Neural progenitor cell (in vitro differentiated cells): Measurements from ENCODE around the gene SCGB2B2. TPM values are rescaled to one million over a fixed set of nuclear protein-coding genes. Genes with fewer than 3 reads are reported as not detected.

Experiments
- DNase-seq: peaks from one replicate; pipeline ENCODE4 v3.0.0-alpha.2; 2016; ENCODE audit warnings: low spot score
- H2AFZ ChIP-seq: fragments of 200-600 bp; sonication (generic); replicated peaks from 2 replicates; pipeline ENCODE4 v1.6.1; 2016; ENCODE audit warnings: antibody characterized with exemption
- H3F3A ChIP-seq: fragments of 200-600 bp; sonication (generic); 2 replicates; pipeline ENCODE4 v1.6.1; 2016; ENCODE audit warnings: antibody characterized with exemption, low read depth
- H3K27ac ChIP-seq: fragments of 200-600 bp; sonication (generic); 2 replicates; pipeline ENCODE4 v1.5.1; 2016; ENCODE audit warnings: mild to moderate bottlenecking
- H3K27me3 ChIP-seq: fragments of 200-600 bp; sonication (generic); 2 replicates; pipeline ENCODE4 v1.6.1; 2016; ENCODE audit warnings: mild to moderate bottlenecking, moderate library complexity
- H3K36me3 ChIP-seq: fragments of 200-600 bp; sonication (generic); 2 replicates; pipeline ENCODE4 v1.5.1; 2016
- H3K4me1 ChIP-seq: fragments of 200-600 bp; sonication (generic); 2 replicates; pipeline ENCODE4 v1.6.1; 2016; ENCODE audit warnings: mixed run types
- H3K4me2 ChIP-seq: fragments of 200-600 bp; sonication (generic); 2 replicates; pipeline ENCODE4 v1.6.1; 2016
- H3K4me3 ChIP-seq: fragments of 200-600 bp; sonication (generic); 2 replicates; pipeline ENCODE4 v1.5.1; 2016
- H3K79me2 ChIP-seq: fragments of 200-600 bp; sonication (generic); 2 replicates; pipeline ENCODE4 v1.6.1; 2016; ENCODE audit warnings: low read depth
- H3K9ac ChIP-seq: fragments of 200-600 bp; sonication (generic); 2 replicates; pipeline ENCODE4 v1.6.1; 2016
- H3K9me3 ChIP-seq: fragments of 200-600 bp; sonication (generic); 2 replicates; pipeline ENCODE4 v1.5.1; 2016; ENCODE audit warnings: low read depth
- H4K20me1 ChIP-seq: fragments of 200-600 bp; sonication (generic); 2 replicates; pipeline ENCODE4 v1.6.1; 2016; ENCODE audit warnings: low read depth
- H3K27ac Mint-ChIP-seq: 3 replicates; pipeline ENCODE4 v1.8.0; 2021; ENCODE audit warnings: mixed read lengths
- H3K27me3 Mint-ChIP-seq: 2 replicates; pipeline ENCODE4 v1.8.0; 2022; ENCODE audit warnings: low read depth, mild to moderate bottlenecking, inconsistent platforms, moderate library complexity, mixed read lengths; ENCODE audit not compliant: insufficient read depth
- H3K36me3 Mint-ChIP-seq: 3 replicates; pipeline ENCODE4 v1.8.0; 2021; ENCODE audit warnings: mixed read lengths
- H3K4me1 Mint-ChIP-seq: 3 replicates; pipeline ENCODE4 v1.8.0; 2021; ENCODE audit warnings: mixed read lengths
- H3K4me3 Mint-ChIP-seq: 3 replicates; pipeline ENCODE4 v1.8.0; 2021; ENCODE audit warnings: mild to moderate bottlenecking, moderate library complexity, mixed read lengths
- H3K9me3 Mint-ChIP-seq: 3 replicates; pipeline ENCODE4 v1.8.0; 2020; ENCODE audit warnings: mixed read lengths
- EZH2 ChIP-seq: fragments of 200-600 bp; sonication (generic); IDR thresholded peaks from 2 replicates; pipeline ENCODE4 v1.6.1; 2017; ENCODE audit warnings: antibody characterized with exemption, mild to moderate bottlenecking, moderate library complexity
- EZH2phosphoT487 ChIP-seq: fragments of 200-600 bp; sonication (generic); IDR thresholded peaks from 2 replicates; pipeline ENCODE4 v1.6.1; 2017; ENCODE audit warnings: antibody characterized with exemption
- total RNA-seq: library from RNA; depleted of rRNA; stranded (reverse); fragments of >200 nt; gene quantifications from 2 replicates; pipeline ENCODE4 v1.2.3, GENCODE V29; 2015; ENCODE audit warnings: low replicate concordance
- TF ChIP-seq, protein P1 (sequence below): fragments of 200-600 bp; sonication (generic); IDR thresholded peaks from 2 replicates; pipeline ENCODE4 v1.5.1; 2017; ENCODE audit warnings: antibody characterized with exemption, mild to moderate bottlenecking

Gene SCGB2B2
- total RNA-seq, 1 donor from 2014 or later, result not detected

DNA sequence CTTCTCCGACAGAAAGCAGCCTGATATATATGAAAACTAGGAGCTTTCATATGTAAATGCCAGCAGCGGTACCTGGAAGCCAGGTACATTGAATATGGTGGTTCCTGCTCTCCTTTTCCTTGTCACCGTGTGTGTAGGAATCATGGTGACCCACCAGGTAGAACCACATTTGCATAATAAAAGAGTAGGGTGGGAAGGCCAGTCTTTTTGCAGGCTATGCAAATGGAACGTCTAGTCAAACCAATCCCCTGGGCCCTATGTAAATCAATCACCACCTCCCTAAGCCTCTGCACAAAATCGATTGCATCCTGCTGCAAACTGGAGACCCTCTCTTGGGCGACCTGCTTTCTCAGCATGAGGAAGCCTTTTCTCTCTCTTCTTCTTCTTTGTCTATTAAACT lies 34.9 kb upstream of the SCGB2B2 start:
- Histone ChIP-seq H3K4me2 (no peak overlapping the region), H3K9ac (no peak overlapping the region), H4K20me1 (no peaks in the 10 kb centered on the region), H3K4me3 (no peak overlapping the region), H2AFZ (no peak overlapping the region), H3K79me2 (no peaks in the 10 kb centered on the region), H3F3A (no peaks in the 10 kb centered on the region), H3K9me3 (peaks cover 23% of the 10 kb centered on the region), H3K36me3 (peaks cover 6% of the 10 kb centered on the region), H3K27ac (no peak overlapping the region), H3K4me1 (no peaks in the 10 kb centered on the region), H3K27me3 (peaks cover 3% of the 10 kb centered on the region)
- Mint-ChIP-seq H3K27me3 (peaks cover 2% of the 10 kb centered on the region), H3K36me3 (peaks cover 6% of the 10 kb centered on the region), H3K27ac (no peak overlapping the region), H3K4me1 (no peaks in the 10 kb centered on the region), H3K9me3 (peaks cover 58% of the 10 kb centered on the region), H3K4me3 (no peak overlapping the region)
- TF ChIP-seq, protein P1, sequence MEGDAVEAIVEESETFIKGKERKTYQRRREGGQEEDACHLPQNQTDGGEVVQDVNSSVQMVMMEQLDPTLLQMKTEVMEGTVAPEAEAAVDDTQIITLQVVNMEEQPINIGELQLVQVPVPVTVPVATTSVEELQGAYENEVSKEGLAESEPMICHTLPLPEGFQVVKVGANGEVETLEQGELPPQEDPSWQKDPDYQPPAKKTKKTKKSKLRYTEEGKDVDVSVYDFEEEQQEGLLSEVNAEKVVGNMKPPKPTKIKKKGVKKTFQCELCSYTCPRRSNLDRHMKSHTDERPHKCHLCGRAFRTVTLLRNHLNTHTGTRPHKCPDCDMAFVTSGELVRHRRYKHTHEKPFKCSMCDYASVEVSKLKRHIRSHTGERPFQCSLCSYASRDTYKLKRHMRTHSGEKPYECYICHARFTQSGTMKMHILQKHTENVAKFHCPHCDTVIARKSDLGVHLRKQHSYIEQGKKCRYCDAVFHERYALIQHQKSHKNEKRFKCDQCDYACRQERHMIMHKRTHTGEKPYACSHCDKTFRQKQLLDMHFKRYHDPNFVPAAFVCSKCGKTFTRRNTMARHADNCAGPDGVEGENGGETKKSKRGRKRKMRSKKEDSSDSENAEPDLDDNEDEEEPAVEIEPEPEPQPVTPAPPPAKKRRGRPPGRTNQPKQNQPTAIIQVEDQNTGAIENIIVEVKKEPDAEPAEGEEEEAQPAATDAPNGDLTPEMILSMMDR, result no peak
- no peak for TF ChIP-seq EZH2
- TF ChIP-seq EZH2phosphoT487, result no peak
- DNase-seq, result no peak

DNA sequence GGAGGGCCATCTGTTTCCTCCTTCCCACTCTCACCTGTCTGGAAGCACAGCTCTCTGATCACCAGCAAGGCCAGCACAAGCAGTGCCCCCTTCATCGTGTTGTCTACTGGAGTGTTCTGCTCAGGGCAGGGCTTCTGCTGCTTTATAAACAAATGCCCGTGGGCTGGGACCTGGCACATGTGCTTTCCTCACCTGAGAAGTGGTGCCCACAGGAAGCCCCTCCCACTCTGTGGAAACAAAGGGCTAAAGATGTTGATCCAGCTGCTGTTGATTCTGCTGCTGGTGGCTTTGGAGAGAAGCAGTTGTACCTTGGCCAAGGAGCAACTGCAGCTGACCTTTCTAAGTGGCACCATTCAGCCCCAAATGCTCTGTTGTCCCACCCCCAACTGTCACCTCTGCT lies 30.7 kb upstream of the SCGB2B2 start:
- H2AFZ ChIP-seq, result no peak overlapping the region
- H3K4me1 Mint-ChIP-seq, result no peaks in the 10 kb centered on the region
- no peaks in the 10 kb centered on the region for H3K27me3 Mint-ChIP-seq
- H3K4me3 Mint-ChIP-seq, result no peak overlapping the region
- H3K36me3 ChIP-seq, result no peaks in the 10 kb centered on the region
- peaks cover 3% of the 10 kb centered on the region for H3K36me3 Mint-ChIP-seq
- H3K9me3 Mint-ChIP-seq, result peaks cover 54% of the 10 kb centered on the region
- no peaks in the 10 kb centered on the region for H3K79me2 ChIP-seq
- no peaks in the 10 kb centered on the region for H3F3A ChIP-seq
- peaks cover 3% of the 10 kb centered on the region for H3K27me3 ChIP-seq
- no peak for DNase-seq
- no peak overlapping the region for H3K4me3 ChIP-seq
- H3K9me3 ChIP-seq, result no peaks in the 10 kb centered on the region
- H4K20me1 ChIP-seq, result no peaks in the 10 kb centered on the region
- H3K4me2 ChIP-seq, result no peak overlapping the region
- no peaks in the 10 kb centered on the region for H3K4me1 ChIP-seq
- no peak overlapping the region for H3K9ac ChIP-seq
- TF ChIP-seq EZH2 (no peak), EZH2phosphoT487 (no peak)
- TF ChIP-seq, protein P1, result no peak
- H3K27ac Mint-ChIP-seq, result no peak overlapping the region
- H3K27ac ChIP-seq, result no peak overlapping the region

DNA sequence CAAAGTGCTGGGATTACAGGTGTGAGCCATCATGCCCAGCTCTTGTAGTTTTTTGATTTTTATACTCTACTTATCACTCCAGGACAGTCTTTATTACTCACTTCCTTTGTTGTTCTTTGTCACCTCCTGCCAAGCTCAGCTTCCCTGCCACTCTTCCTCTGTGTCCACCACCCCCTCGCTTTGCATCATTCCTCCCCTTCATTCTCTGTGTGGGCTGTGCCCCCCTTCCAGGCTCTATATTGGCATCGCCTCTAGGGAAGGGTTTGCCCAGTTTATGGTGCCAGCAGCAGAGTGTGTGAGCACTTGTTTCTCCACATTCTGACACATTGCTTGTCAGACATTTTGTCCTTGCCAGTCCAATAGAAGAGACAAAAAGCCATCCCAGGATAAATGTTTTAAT lies 15.6 kb upstream of the SCGB2B2 start:
- H3F3A ChIP-seq, result no peaks in the 10 kb centered on the region
- no peaks in the 10 kb centered on the region for H3K36me3 Mint-ChIP-seq
- no peak overlapping the region for H3K4me3 Mint-ChIP-seq
- no peaks in the 10 kb centered on the region for H3K4me1 ChIP-seq
- no peaks in the 10 kb centered on the region for H3K79me2 ChIP-seq
- H3K9me3 ChIP-seq, result no peaks in the 10 kb centered on the region
- TF ChIP-seq EZH2 (no peak), EZH2phosphoT487 (no peak)
- H2AFZ ChIP-seq, result no peak overlapping the region
- no peak for DNase-seq
- no peak overlapping the region for H3K9ac ChIP-seq
- no peak overlapping the region for H3K27ac Mint-ChIP-seq
- H3K36me3 ChIP-seq, result no peaks in the 10 kb centered on the region
- no peak overlapping the region for H3K4me2 ChIP-seq
- no peaks in the 10 kb centered on the region for H4K20me1 ChIP-seq
- H3K9me3 Mint-ChIP-seq, result peaks cover 2% of the 10 kb centered on the region
- no peak overlapping the region for H3K4me3 ChIP-seq
- no peaks in the 10 kb centered on the region for H3K4me1 Mint-ChIP-seq
- H3K27me3 ChIP-seq, result peaks cover 4% of the 10 kb centered on the region
- H3K27me3 Mint-ChIP-seq, result peaks cover 2% of the 10 kb centered on the region
- H3K27ac ChIP-seq, result no peak overlapping the region

DNA sequence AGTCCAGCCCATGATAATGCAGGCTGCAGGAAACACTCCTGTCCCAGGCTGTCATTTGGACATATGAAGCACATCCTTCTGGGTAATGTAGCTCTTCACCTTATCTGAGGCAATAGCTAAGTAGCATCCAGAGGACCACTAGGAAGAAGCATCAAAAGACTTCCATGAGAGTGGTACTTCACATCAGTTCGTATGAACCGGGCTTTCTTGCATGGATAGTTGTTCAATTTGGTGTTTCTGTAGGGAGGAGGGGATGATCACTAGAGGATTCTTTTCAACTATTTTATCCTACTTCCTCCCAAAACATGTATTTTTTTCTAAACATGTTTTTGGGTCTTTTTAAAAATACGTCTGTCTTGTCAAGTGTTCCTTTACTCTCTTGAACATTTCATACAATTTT lies 13.4 kb upstream of the SCGB2B2 start:
- H3K4me1 ChIP-seq, result no peaks in the 10 kb centered on the region
- H3K36me3 ChIP-seq, result peaks cover 4% of the 10 kb centered on the region
- no peaks in the 10 kb centered on the region for H3K79me2 ChIP-seq
- H3K27ac Mint-ChIP-seq, result no peak overlapping the region
- H3K9me3 Mint-ChIP-seq, result peaks cover 21% of the 10 kb centered on the region
- H3K36me3 Mint-ChIP-seq, result peaks cover 13% of the 10 kb centered on the region
- H3K27ac ChIP-seq, result no peak overlapping the region
- H3K9me3 ChIP-seq, result peaks cover 7% of the 10 kb centered on the region
- H3K4me1 Mint-ChIP-seq, result no peaks in the 10 kb centered on the region
- no peaks in the 10 kb centered on the region for H4K20me1 ChIP-seq
- no peaks in the 10 kb centered on the region for H3F3A ChIP-seq
- no peak overlapping the region for H3K4me3 Mint-ChIP-seq
- H3K4me2 ChIP-seq, result no peak overlapping the region
- peaks cover 4% of the 10 kb centered on the region for H3K27me3 ChIP-seq
- TF ChIP-seq EZH2phosphoT487 (no peak), EZH2 (no peak)
- TF ChIP-seq, protein P1, result no peak
- H3K9ac ChIP-seq, result no peak overlapping the region
- peaks cover 2% of the 10 kb centered on the region for H3K27me3 Mint-ChIP-seq
- DNase-seq, result no peak
- no peak overlapping the region for H2AFZ ChIP-seq
- H3K4me3 ChIP-seq, result no peak overlapping the region
